GM19099 (cell line): ENCODE results near the gene PSD.
A peak's percentile ranks its signal among the peaks of the same experiment; 100 is the strongest.

Experiments
- POLR2A ChIP-seq: IDR thresholded peaks from 3 replicates; pipeline ENCODE4 v1.6.1; 2011; ENCODE audit warnings: low read depth; ENCODE audit not compliant: insufficient read length; ENCODE audit errors: extremely low read depth

PSD gene

DNA sequence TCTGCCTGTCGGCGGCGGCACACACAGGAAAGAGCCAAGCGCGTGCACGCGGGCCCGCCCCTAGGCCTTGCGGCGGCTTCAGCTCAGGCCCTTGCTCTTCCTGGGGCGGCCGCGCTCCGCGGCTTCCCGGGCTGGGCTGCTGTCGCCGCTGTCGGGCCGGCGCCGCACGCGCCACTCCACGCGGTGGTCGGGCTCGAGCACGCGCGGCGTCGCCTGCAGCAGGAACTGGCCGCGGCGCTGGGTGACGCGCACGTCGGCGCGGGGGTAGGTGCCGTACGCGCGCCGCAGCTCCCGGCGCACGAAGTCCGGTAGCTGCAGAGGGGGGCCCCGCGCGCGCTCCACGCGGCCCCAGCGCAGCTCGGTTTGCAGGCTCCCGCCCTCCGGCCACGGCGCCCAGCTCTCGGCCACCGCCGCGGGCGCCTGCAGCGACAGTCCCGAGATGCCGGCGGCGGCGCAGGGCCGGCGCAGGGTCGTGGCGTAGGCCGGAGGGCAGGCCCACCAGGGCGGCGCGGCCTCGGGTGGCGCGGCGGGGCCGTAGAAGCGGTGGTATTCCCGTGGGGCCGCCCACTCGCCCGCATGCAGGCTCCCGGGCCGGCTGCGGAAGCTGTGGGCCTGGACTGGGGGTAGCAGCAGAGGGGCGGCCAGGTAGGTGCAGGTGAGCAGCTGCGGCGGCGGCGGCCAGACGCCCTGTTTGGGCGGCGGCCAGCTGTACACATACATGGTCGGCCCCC lies 32.0 kb upstream of the PSD start:
- peak; percentile 67 for TF ChIP-seq POLR2A

GRCh38 chr10:102450124-102450373 lies 31.5 kb upstream of the PSD start:
- TF ChIP-seq POLR2A: no peak

- TF ChIP-seq POLR2A: no peak
These were observed 30.9 kb upstream of the PSD start for GRCh38 chr10:102449321-102450123.

- no peak for TF ChIP-seq POLR2A
These were observed 26.3 kb upstream of the PSD start for GRCh38 chr10:102444851-102445250.

- TF ChIP-seq POLR2A: no peak
These were observed 19.8 kb upstream of the PSD start for GRCh38 chr10:102438374-102438773.

- no peak for TF ChIP-seq POLR2A
These were observed 18.9 kb upstream of the PSD start for GRCh38 chr10:102437515-102437914.

- TF ChIP-seq POLR2A: no peak
These were observed 17.7 kb upstream of the PSD start for GRCh38 chr10:102436312-102436711.

GRCh38 chr10:102435529-102436233 lies 17.1 kb upstream of the PSD start:
- TF ChIP-seq POLR2A: peak; percentile 47

- no peak for TF ChIP-seq POLR2A
These were observed 16.5 kb upstream of the PSD start for GRCh38 chr10:102435133-102435497.

DNA sequence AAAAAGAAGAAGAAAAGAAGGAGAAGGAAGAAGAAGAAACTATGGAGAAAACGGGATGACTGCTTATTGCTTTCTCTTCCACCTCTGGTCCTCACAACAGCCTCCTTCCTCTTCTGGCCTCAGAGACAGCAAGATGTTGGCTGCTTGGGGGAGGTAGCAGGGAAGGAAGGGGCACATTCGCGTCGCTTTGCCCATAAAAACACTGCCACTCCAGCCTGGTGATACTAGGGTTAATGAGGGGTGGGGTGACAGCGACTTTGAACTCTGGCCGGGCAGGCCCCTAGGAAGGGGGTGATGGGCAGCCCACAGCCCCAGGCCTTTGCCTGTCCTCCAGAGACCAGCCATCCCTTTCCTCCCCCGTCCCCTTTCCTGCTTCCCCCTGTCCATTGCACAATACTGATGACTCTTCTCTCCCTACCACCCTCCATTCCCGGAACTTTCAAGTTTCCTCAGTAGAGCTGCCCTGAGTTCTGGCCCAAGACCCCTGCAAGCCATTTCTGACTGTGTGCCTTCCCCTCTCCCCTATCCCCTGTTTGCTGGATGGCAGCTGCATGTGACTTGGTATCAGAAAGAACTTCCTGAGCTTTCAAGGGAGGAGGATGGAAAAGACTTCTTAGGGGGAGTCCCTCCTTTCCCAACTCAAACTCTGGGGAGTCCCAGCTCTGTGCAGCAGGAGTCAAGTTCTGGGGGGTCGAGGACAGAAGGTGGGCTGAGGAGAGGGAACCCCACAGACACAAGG lies 16.0 kb upstream of the PSD start:
- no peak for TF ChIP-seq POLR2A

GRCh38 chr10:102433619-102434046 lies 15.0 kb upstream of the PSD start:
- no peak for TF ChIP-seq POLR2A

- peak; percentile 84 for TF ChIP-seq POLR2A
These were observed 13.8 kb upstream of the PSD start, which contains the start of gene CUEDC2 for GRCh38 chr10:102432162-102432950. TSS of gene CUEDC2 (minus strand) at chr10:102432574. CDS start at chr10:102425188, 7,386 bp downstream.

DNA sequence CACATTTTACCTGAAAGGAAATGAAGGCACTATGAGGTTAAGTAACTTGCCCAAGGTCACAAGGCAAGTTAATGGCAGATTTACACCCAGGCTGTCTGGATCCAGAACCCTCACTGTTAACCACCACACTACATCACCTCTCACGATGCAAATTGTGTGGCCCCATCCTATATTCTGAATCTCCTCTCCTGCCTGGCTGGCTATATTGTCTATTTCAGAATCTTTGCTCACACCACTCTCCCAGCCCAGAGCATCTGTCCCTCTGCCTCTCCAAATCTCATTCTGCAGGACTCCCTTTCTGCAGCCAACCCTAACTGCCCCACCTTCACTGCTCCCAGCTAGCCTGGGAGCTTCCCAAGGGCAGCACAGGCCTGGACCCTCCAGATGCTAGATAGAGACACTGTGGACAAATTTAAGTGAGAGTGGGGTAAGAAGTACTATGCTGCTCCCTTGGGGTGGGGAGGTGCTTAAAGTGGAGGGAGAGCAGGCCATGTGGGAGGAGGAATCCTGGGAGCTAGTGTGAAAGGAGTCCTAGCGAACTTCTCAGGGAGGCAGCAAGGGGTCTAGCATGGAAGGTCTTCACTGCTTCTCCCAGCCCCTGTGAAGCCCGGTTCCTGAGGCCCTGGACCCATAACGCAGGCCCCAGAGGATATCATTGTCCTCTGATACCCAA lies 13.0 kb upstream of the PSD start:
- no peak for TF ChIP-seq POLR2A

- TF ChIP-seq POLR2A: no peak
These were observed 10.9 kb upstream of the PSD start for GRCh38 chr10:102429468-102429867.
